Activated CD4-positive, alpha-beta T cell treated with anti-CD3 and anti-CD28 coated beads, Interleukin-2, amount 10 ng/mL, durations not matched to agents 7 days and 5 days (primary cell): ENCODE data around the gene PNMA3. TPM values are rescaled to one million over a fixed set of nuclear protein-coding genes. Genes with fewer than 3 reads are reported as not detected.
"Not testable (repeated sequence)": the region's sequence is repeated elsewhere in the genome, so short reads cannot be mapped to it uniquely, and the experiment has no call there.

Experiments used
- CTCF ChIA-PET: fragments of 350-600 bp; sonication (Branson Sonifier 250); formaldehyde crosslinking; loops from one replicate; lab custom pipeline; 2021; ENCODE audit warnings: antibody characterized with exemption; lab: Charles Lee
- POLR2A ChIA-PET: fragments of 350-600 bp; sonication (Branson Sonifier 250); formaldehyde crosslinking; loops from one replicate; lab custom pipeline; 2021; ENCODE audit warnings: antibody characterized with exemption; lab: Charles Lee
- DNase-seq: peaks from one replicate; pipeline ENCODE4 v3.0.0-alpha.2; 2020
- H3K27ac Mint-ChIP-seq: one replicate; pipeline ENCODE4 v1.8.0; 2021; ENCODE audit warnings: mild to moderate bottlenecking, moderate library complexity, mixed read lengths
- H3K27me3 Mint-ChIP-seq: one replicate; pipeline ENCODE4 v1.8.0; 2021; ENCODE audit warnings: mixed read lengths
- H3K36me3 Mint-ChIP-seq: one replicate; pipeline ENCODE4 v1.8.0; 2021; ENCODE audit warnings: low read depth, mixed read lengths
- H3K4me1 Mint-ChIP-seq: one replicate; pipeline ENCODE4 v1.8.0; 2021; ENCODE audit warnings: mixed read lengths
- H3K4me3 Mint-ChIP-seq: one replicate; pipeline ENCODE4 v1.8.0; 2021; ENCODE audit warnings: mild to moderate bottlenecking, moderate library complexity, mixed read lengths
- H3K9me3 Mint-ChIP-seq: one replicate; pipeline ENCODE4 v1.8.0; 2021; ENCODE audit warnings: mixed read lengths
- total RNA-seq, 2 experiments: library from RNA; stranded (reverse); gene quantifications; one replicate each; pipeline ENCODE4 v1.2.3, GENCODE V29; 2021

The PNMA3 gene
- total RNA-seq, 2 experiments from 2014 or later: 1.4 to 1.9 TPM

GRCh38 chrX:153059191-153060094 lies 3.2 kb downstream of the PNMA3 start:
- Mint-ChIP-seq H3K9me3 (no peaks in the 10 kb centered on the region), H3K27me3 (peaks cover 9% of the 10 kb centered on the region), H3K4me1 (no peaks in the 10 kb centered on the region), H3K4me3 (no peak overlapping the region), H3K27ac (no peak overlapping the region), H3K36me3 (no peaks in the 10 kb centered on the region)
- POLR2A ChIA-PET: no interaction called here
- CTCF ChIA-PET: no interaction called here
- no peak for DNase-seq

- Mint-ChIP-seq H3K4me1 (no peaks in the 10 kb centered on the region), H3K27ac (no peak overlapping the region), H3K36me3 (no peaks in the 10 kb centered on the region), H3K27me3 (peaks cover 9% of the 10 kb centered on the region), H3K9me3 (no peaks in the 10 kb centered on the region), H3K4me3 (no peak overlapping the region)
- ChIA-PET CTCF (no interaction called here), POLR2A (no interaction called here)
- DNase-seq: no peak
Measured at GRCh38 chrX:153060095-153060445, 3.8 kb downstream of the PNMA3 start.

GRCh38 chrX:153061732-153062131 lies 5.5 kb downstream of the PNMA3 start:
- ChIA-PET CTCF (interaction anchor here (1.3 to 1.5 kb wide), 2 partner anchors 9 to 29 kb away, joined by 4 read pairs; no protein-coding TSS in a partner anchor), POLR2A (no interaction called here)
- Mint-ChIP-seq H3K4me1 (no peaks in the 10 kb centered on the region), H3K9me3 (no peaks in the 10 kb centered on the region), H3K36me3 (no peaks in the 10 kb centered on the region), H3K4me3 (no peak overlapping the region), H3K27ac (no peak overlapping the region), H3K27me3 (peaks cover 5% of the 10 kb centered on the region)
- DNase-seq: no peak

- H3K9me3 Mint-ChIP-seq: no peaks in the 10 kb centered on the region
- peaks cover 2% of the 10 kb centered on the region for H3K27me3 Mint-ChIP-seq
- no peaks in the 10 kb centered on the region for H3K36me3 Mint-ChIP-seq
- ChIA-PET CTCF (interaction anchor here (0.6 to 2.3 kb wide), 2 partner anchors 13 to 122 kb away, joined by 4 to 7 read pairs; no protein-coding TSS in a partner anchor), POLR2A (no interaction called here)
- no peak for DNase-seq
- no peak overlapping the region for H3K27ac Mint-ChIP-seq
- no peaks in the 10 kb centered on the region for H3K4me1 Mint-ChIP-seq
- no peak overlapping the region for H3K4me3 Mint-ChIP-seq
Measured at GRCh38 chrX:153063315-153063714, 7.0 kb downstream of the PNMA3 start.

GRCh38 chrX:153064061-153064460 lies 7.8 kb downstream of the PNMA3 start:
- POLR2A ChIA-PET: no interaction called here
- H3K9me3 Mint-ChIP-seq: no peaks in the 10 kb centered on the region
- no peak overlapping the region for H3K4me3 Mint-ChIP-seq
- H3K36me3 Mint-ChIP-seq: no peaks in the 10 kb centered on the region
- DNase-seq: no peak
- no peak overlapping the region for H3K27ac Mint-ChIP-seq
- CTCF ChIA-PET: interaction anchor here (0.6 to 2.3 kb wide), 2 partner anchors 14 to 122 kb away, joined by 4 to 7 read pairs; no protein-coding TSS in a partner anchor
- H3K27me3 Mint-ChIP-seq: peaks cover 2% of the 10 kb centered on the region
- H3K4me1 Mint-ChIP-seq: no peaks in the 10 kb centered on the region

- POLR2A ChIA-PET: no interaction called here
Measured at GRCh38 chrX:153065389-153065788, 9.1 kb downstream of the PNMA3 start.

GRCh38 chrX:153066402-153066801 lies 10.1 kb downstream of the PNMA3 start:
- DNase-seq, H3K4me3 Mint-ChIP-seq, H3K27me3 Mint-ChIP-seq, POLR2A ChIA-PET, CTCF ChIA-PET, H3K27ac Mint-ChIP-seq, H3K36me3 Mint-ChIP-seq, H3K4me1 Mint-ChIP-seq, H3K9me3 Mint-ChIP-seq: not testable (repeated sequence)

More at GRCh38 chrX:153065389-153065788, 9.1 kb downstream of the PNMA3 start:
- Mint-ChIP-seq H3K36me3 (no peaks in the 10 kb centered on the region), H3K4me1 (no peaks in the 10 kb centered on the region), H3K9me3 (no peaks in the 10 kb centered on the region), H3K4me3 (no peak overlapping the region), H3K27ac (no peak overlapping the region), H3K27me3 (peaks cover 2% of the 10 kb centered on the region)
- CTCF ChIA-PET: no interaction called here
- no peak for DNase-seq

GRCh38 chrX:153071909-153072583 lies 15.8 kb downstream of the PNMA3 start, which contains the start of gene PNMA6A:
TSS of gene PNMA6A (plus strand) at chrX:153072454. CDS start at chrX:153073063, 609 bp downstream.
- H3K4me1 Mint-ChIP-seq, CTCF ChIA-PET, H3K4me3 Mint-ChIP-seq, H3K9me3 Mint-ChIP-seq, POLR2A ChIA-PET, H3K36me3 Mint-ChIP-seq, H3K27ac Mint-ChIP-seq, H3K27me3 Mint-ChIP-seq, DNase-seq: not testable (repeated sequence)

- not testable (repeated sequence) for H3K36me3 Mint-ChIP-seq, H3K27ac Mint-ChIP-seq
Measured at GRCh38 chrX:153073331-153073730, 17.1 kb downstream of the PNMA3 start.

GRCh38 chrX:153074262-153074899 lies 18.1 kb downstream of the PNMA3 start:
- Mint-ChIP-seq H3K4me3 (no peak overlapping the region), H3K4me1 (no peaks in the 10 kb centered on the region), H3K27me3 (no peaks in the 10 kb centered on the region), H3K36me3 (no peaks in the 10 kb centered on the region), H3K9me3 (no peaks in the 10 kb centered on the region), H3K27ac (no peak overlapping the region)
- ChIA-PET POLR2A (no interaction called here), CTCF (no interaction called here)
- no peak for DNase-seq

More at GRCh38 chrX:153073331-153073730, 17.1 kb downstream of the PNMA3 start:
- DNase-seq, POLR2A ChIA-PET, H3K4me3 Mint-ChIP-seq, H3K27me3 Mint-ChIP-seq, H3K4me1 Mint-ChIP-seq, H3K9me3 Mint-ChIP-seq, CTCF ChIA-PET: not testable (repeated sequence)

GRCh38 chrX:153074935-153075334 lies 18.7 kb downstream of the PNMA3 start:
- Mint-ChIP-seq H3K27ac (no peak overlapping the region), H3K27me3 (no peaks in the 10 kb centered on the region), H3K4me3 (no peak overlapping the region), H3K36me3 (no peaks in the 10 kb centered on the region), H3K9me3 (no peaks in the 10 kb centered on the region), H3K4me1 (no peaks in the 10 kb centered on the region)
- CTCF ChIA-PET: no interaction called here
- POLR2A ChIA-PET: no interaction called here
- DNase-seq: no peak

- no peak overlapping the region for H3K27ac Mint-ChIP-seq
- H3K4me3 Mint-ChIP-seq: no peak overlapping the region
- DNase-seq: no peak
- ChIA-PET CTCF (no interaction called here), POLR2A (no interaction called here)
- no peaks in the 10 kb centered on the region for H3K36me3 Mint-ChIP-seq
- no peaks in the 10 kb centered on the region for H3K27me3 Mint-ChIP-seq
- H3K4me1 Mint-ChIP-seq: no peaks in the 10 kb centered on the region
- H3K9me3 Mint-ChIP-seq: no peaks in the 10 kb centered on the region
Measured at GRCh38 chrX:153075366-153075765, 19.1 kb downstream of the PNMA3 start.
